CD4-positive, alpha-beta T cell treated with Interferon gamma for 1 hour (primary cell): ENCODE measurements around the gene LACTB.

Source experiments
- DNase-seq: peaks from one replicate; pipeline ENCODE4 v3.0.0-alpha.2; 2020

LACTB gene

DNA sequence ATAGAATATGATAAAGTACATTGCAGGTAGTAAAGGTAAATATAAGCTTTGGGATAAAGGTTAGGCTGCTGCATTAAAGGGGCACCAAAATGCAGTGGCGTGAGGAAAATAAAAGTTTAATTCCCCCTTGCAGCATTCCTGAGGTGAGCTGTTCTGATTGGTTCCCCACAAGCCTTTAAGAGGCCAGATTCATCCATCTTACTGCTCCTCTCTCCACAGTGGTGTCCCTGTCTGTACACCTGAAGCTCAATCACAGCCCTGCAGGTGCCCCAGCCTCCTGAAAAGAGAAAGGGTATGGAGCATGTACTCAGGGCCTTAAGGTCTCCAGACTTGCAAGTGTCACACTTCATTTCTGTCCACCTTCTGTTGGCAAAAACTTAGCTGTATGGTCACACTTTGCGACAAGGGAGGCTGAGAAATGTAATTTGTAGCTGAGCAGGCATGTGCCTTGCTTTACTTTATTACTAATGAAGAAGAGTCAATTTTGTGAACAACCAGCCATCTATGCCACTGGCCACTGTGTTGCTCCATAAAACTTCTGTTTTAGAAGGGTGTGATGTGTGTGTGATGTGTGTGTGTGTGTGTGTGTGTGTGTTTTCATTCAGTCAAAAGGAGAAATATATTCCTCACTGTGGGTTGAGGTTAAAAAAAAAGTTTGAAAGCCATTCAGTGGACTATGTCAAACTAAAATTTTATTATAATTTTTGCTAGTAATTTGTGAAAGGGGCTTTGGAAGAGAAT lies 12.8 kb downstream of the LACTB start:
- no peak for DNase-seq

DNA sequence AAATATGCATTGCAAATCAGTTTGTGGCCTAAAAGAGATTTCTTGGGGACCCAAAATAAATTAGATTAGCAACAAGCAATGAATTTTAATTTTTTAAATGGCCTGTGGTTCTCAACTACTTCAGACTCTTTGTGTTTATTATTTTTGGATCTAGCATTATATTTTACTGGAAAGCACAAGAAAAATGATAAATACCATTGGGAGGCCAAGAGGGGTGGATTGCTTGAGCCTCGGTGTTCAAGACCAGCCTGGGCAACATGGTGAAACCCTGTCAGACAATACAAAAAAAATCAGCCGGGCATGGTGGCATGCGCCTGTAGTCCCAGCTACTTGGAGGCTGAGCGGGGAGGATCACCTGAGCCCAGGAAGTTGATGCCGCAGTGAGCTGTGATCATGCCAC lies 13.6 kb downstream of the LACTB start:
- DNase-seq, result no peak

DNA sequence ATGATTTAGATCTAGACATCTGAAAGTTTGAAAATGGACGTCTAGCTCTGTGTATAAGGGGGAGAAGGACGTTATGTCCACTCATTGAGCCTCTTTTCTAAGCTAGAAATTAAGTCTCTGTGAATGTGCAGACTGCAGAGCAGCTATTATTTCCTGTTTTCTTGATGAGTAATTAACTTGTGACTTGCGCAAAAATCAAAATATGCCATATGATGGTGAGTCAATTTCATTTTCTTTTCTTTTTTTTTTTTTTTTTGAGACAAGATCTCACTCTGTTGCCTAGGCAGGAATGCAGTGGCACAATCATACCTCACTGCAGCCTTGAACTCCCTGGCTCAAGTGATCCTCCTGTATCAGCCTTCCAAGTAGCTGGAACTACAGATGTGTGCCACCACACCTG lies 14.1 kb downstream of the LACTB start:
- DNase-seq, result peak; percentile 19

DNA sequence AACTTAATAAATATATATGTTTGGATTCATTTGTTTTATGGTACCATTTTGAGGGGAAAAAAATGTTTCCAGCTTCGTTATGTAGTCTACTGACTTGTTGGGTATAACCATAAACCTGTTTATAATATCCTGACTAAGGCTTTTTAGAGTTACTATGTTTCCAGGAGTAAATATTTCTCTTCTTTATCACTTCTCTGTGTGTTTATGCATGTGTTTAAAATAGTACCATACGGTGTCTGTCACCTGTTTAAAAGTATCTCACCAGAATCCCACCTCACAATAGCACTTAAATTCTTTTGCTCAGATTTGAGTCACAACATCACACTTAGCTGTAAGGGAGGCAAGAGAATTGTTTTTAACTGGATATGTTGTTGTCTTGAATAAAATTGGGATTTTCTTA lies 15.1 kb downstream of the LACTB start:
- no peak for DNase-seq

DNA sequence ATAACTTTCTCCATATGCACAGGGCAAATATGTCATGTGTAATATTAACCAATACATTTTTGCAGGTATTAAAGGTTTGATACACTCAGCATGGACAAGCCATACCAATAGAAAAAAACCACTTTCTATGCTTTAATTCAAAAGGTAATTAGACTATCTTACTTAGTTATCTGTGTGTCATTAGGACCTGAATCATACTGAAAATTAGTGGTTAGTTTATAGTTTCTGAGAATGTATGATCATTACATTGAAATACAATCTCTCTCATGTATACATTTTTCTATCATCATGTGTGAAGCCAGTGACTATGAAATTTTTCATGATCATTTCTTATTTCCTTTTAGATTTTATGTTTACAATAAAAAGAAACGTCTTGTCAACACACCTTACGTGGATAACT lies 19.3 kb downstream of the LACTB start:
- DNase-seq, result no peak

DNA sequence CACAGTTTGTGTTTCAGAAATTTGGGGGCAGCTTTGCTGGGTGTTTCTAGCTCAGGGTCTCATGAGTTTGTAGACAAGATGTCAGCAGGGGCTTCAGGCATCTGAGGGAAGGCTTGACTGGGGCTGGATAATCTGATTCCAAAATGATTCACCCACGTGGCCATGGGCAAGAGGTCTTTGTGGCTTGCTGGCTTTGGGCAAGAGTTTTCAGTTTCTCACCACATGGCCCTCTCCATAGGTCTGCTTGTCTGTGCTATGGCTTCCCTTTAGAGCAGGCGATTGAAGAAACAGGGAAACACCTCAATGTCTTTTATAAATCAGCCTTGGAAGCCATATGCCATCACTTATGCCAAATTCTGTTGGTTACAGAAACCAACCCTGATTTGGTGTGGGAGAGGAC lies 23.8 kb downstream of the LACTB start:
- DNase-seq, result no peak

DNA sequence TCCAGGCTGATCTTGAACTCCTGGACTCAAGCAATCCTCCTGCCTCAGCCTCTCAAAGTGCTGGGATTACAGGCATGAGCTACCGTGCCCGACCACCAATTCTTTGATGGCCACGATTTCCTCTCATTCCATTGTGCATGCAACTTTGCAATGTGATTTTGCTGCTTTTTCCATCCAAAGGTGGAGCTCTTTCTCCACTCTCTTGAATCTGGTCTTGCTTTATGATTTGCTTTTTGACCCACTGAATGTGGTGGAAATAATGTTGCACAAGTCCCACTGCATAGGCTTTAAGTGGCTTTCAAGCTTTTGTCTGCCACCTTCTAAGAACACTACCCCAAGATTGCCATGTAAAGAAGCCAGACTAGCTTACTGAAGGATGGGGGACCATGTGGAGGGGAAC lies 25.0 kb downstream of the LACTB start:
- no peak for DNase-seq

DNA sequence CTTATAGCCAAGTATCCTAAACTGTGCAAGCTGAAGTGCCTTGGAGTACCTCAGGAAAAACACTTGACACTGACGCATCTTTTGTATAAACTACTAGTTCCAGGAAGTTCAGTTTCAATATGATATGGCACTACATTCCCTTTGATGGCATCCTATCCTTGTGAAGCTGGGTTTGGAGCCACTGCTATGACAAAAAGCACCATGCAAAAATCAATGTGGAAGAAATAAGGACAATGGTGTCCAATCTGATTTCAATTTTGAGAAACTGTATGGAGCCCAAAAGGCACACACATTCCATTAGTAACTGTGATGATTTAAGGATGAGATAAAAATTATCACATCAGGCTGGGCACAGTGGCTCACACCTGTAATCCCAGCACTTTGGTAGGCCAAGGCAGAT lies 30.0 kb downstream of the LACTB start:
- no peak for DNase-seq

DNA sequence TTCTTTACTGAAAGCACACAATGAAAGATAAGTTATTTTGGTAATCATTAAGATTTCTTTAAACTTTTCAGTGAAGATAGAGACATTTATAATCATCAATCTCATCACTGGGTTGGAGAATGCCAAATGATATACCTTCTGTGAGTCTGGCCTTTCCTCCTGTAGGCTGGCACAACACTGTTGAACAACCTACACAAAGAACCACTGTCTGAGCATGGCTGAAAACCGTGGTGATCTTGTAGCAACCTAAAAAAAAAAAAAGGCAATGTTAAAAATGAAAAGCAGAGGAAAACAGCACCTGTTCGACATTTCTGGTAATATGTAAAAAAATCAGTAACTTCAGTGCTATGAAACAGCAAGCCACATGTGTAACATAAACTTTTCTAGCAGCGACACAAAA lies 33.8 kb downstream of the LACTB start:
- DNase-seq, result no peak

DNA sequence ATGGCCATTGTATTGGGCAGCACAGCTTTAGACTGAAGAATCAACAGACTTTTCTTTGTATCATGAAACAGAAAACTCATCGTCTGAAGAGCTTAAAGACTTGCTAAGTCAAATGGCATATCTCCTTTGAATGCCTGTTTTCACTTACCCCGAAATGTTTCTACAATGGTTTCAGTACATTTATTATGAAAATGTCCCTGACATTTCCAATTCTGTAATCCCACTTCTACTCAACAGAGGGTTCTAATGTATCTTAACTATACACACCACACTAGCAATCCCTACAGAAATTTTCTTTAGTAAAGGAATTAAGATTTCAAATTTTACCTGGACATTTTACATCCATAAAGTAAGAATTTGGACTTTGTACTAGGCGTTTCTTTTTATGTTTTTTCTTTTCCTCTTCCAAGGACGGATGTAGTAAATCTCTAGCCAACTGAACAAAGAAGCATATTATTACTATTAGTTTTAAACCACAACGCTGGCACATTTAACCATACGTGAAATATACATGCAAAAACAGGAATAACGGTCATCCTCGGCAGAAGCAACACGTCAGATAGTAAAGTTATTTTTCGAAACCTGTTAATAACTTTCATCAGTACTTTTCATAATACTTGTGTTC lies 34.5 kb downstream of the LACTB start:
- no peak for DNase-seq

DNA sequence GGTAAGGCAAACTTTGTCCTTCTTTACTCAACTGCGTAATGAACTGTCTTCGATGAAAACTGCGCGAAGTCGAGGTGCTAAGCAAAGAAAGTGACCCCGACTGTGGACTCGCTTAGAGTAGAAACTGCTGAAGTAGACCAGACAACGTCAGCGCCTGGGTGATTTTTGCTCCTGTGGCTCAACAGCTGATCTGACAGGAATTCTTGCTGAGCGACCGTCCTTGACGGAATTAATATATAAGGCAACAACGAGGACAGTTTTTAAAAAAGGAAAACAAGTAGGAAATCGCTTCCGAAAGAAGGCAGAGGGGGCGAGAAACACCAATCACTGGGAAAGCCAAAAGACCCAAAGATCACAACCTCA lies 35.1 kb downstream of the LACTB start:
- DNase-seq, result no peak

DNA sequence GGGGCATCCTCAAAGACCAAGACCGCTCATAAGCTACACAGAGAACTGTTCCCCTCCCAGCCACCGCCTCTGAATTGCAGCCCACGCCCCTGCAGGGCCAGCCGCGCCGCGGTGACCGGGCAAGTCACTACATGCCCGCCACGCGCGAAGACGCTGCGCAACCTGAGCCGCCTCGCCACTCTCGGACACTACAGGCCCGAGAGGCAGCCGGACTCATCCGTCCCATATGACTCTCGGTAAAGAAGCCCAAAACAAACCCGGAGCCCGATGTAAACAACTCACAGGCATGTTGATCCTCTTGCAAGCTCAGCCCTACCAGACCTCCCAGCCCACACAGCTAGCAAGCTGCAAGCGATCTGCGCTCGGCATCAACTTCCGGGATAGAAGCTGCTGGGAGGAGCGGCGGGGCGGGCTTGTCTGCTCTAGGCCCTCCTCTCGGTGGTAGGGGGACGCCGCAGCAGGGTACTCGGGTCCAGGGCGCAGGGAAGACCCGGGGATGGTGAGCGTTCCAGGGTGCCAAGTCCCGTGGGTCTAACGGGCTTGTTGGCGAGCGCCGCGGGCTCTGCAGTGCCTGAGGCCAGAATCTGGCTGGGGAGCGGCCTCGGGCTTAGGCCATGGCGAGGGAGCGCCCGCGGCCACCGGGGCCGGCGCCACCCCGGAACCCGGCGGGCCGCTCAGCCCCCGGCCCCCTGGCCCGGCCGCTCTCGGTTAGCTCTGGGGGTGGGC lies 35.6 kb downstream of the LACTB start, which contains the start of gene RPS27L:
RPS27L (minus strand) TSS at position 360 of the 726 bp plus-strand sequence; CDS start at position 288, 72 bp downstream.
- peak; percentile 87 for DNase-seq

DNA sequence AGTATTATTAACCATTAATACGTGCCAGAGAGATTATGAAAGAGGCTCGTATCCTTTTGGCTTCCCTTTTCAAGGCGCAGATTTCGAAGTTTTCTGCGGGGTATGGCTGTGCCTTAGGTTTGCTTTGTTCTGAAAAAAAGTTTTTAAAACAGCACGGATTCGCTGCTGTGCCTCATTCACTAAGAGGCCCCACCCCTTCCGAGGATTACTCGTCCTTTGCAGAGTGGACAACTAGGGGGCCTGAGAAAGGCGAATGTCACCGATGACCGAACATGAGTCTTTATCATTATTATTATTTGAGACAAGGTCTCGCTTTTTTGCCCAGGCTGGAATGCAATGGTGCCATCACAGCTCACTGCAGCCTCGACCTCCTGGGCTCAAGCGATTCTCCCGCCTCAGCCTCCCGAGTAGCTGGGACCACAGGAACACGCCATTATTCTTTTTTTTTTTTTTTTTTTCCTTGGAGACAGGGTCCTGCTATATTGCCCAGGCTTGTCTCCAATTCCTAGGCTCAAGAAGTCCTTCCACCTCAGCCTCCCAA lies 36.3 kb downstream of the LACTB start:
- DNase-seq, result peak; percentile 25

DNA sequence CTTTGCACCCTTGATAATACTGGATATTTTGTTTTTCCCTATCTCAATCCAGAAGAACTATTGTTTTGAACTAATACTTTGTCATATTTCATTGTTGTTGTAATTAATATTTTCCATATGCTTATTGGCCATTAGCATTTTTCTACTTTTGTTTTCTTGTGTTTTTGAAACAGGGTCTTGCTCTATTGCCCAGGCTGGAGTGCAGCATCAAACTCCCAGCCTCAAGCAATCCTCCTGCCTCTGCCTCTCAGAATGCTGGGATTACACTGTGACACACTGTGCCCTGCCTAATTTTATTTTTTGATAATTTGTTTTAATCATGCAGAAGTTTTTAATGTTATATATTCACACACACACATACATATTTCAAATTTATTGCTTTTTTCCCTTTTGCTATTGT lies 39.0 kb downstream of the LACTB start:
- no peak for DNase-seq

DNA sequence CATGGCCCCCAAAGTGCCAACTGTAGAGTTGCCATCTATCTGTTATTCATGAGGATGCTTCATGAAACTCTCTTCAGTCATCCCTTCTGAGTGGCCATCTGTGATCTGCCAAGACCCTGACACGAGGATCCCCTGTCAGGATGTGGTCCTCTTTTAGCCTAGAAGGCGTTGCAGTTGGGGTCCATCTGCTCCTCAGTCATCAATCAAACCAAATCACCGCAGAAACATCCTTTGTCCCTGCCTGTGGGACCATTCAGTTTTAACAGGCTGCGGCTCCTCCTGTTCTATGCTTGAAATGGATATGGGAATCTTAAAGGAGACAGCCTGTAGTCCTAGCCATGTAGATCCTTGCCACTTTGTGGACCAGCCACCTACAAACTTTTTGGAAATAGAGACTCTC lies 41.6 kb downstream of the LACTB start:
- DNase-seq, result no peak

DNA sequence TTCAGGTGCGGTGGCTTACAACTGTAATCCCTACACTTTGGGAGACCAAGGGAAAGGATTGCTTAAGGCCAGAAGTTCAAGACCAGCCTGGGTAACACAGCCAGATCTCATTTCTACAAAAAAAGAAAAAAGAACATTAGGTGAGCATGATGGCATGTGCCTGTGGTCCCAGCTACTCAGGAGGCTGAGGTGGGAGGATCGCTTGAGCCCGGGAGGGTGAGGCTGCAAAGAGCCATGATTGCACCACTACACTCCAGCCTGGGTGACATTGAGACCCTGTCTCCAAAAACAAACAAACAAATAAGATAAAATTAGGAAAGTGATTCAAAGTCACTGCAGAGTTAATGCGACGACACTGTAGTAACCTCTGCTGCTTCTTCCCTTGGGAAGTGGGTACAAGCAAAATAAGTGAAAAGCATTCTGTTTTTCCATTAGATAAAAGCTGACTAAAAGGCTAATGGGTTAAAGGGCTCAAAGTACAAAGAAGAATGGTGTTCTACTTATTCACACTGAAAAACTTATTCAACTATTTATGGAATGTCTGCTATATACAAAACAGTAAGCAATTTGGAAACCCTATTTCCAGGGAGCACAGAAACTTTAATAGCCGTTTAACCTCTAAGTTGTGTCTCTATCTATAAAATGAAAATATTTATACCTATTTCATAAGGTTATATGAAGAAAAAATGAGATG lies 43.7 kb downstream of the LACTB start:
- no peak for DNase-seq

DNA sequence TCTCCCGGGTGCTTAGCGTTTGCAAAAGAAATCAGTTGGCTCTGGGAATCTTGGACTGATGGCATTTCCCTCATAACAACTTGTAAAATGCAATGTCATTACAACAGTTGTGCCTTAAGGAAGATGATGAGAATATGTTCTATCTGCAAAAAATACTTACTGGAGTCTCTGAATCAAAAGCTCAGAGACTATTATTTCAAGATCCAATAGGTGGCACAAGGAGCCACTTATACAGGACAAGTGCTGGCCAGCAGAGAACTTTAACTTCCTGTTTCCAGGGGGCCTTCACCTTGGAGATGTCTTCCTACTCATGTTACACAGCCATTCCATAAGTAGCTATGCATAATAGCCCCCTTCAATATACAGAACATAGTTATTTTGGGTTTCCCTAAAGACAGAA lies 44.6 kb downstream of the LACTB start:
- peak; percentile 5 for DNase-seq

DNA sequence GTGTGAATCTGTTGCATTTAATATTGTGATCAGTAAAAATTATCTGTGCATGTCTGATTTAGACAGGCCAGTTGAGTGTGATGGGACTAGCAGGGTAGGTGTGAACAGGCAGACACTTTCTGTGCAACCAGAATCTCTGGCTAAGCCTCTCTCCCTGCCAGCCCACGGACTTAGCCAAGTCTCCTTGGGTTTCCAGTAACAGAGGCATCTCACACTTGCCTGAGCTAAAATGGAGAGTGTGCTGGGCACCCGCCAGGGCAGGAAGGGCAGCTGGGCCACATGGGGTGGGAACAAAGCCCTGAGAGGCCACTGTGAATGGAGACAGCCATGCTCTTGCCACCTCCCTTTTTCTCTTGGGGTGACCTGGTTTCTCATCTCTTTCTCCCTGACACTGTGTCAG lies 48.1 kb downstream of the LACTB start:
- DNase-seq, result no peak

DNA sequence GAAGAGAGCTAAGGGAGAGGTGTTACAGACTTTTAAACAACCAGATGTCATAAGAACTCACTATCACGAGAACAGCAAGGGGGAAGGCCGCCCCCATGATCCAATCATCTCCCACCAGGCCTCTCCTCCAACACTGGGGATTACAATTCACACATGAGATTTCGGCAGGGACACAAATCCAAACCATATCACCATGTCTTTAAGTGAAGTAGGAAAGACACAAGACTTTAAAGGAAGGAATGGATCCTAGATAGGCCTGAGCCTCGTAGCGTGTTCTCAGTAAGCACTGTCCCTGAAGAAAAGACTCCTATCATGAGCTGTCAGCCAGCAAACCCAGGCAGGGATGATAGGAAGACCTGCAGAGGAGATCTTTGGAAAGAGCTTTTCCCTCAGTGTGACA lies 50.7 kb downstream of the LACTB start:
- no peak for DNase-seq

DNA sequence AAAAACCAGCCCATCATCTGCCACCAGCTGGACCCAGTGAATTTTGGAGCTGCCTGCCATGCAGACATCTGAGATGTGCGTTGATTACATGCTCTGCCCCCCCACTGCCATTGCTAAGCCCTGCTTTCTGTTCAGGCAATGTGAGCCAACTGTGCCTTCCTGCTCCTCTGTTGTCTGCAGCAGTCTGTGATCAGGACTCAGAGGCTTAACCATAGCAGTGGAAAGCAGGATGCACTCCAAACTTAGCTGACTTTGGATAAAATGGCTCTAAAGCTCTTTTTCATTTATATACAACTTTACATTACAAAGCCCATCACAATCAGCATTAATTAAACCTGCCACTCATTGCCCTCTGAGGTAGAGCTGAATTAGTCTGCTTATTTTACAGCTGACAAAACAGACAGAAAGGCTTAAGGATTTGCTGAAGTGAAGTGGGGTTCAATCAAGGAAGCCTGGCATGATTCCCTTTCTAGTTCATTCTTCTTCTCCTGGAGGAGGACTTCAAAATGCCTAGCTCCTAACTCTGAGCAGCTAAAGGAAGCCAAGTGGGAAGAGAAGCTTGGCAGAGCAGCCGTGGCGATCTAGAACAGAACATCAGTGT lies 51.3 kb downstream of the LACTB start:
- no peak for DNase-seq

DNA sequence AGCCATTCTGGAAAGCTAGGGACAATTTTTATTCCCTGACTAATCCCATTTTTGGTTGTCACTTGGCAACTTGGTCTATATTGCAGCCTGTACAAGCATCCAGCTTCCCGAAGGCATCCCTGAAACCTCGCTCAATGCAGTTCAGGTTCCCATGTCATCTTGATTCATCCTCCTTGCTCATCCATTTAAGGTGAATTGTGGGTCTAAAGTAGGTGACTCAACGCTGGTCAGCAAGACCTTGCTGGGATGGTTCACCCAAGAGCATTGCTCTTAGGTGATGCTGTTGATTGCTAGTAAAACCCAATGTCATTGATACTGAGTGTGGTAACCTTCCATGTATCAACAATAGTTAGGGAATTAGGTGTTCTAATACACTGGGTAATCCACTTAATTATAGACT lies 54.6 kb downstream of the LACTB start:
- DNase-seq, result no peak

DNA sequence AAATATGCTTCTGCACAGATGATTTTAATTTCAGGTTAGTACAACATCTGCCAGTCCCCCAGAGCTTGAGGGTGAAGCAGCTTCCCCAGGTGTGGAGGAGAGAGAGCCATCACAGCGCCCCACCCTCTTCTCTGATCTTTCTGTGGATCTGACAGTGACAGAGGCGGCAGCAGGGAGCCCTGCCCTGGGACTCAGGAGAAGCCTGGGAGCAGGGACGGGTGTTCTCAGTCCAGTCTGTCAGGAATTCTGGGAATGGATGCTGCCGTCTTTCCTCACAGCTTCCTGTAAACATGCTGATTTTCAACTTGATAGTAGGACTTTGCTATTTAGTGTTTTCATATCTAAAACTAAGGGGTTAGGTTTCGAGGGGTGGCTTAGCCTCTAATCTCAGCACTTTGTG lies 56.4 kb downstream of the LACTB start:
- DNase-seq, result no peak

DNA sequence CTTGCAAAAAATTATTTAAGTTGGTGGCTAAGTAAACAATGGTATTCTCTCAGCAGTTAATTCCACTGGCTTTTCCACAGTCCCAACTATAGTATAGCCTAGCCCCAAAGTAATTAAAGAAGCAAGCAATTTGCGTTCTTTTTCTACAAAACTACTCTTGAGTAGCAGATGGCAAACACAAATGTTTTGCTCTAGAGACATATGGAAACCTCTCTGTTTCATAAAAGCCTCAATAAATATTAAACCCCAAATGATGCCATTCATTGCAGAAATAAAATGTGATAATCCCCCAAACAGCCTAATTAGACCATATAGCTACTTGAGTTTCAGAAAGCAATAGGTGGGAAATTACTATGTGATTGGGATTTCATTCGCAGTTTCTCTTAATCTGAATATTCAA lies 59.1 kb downstream of the LACTB start:
- no peak for DNase-seq
